Embryonic facial prominence (tissue), 1 donor: ENCODE results near the gene PARP14.

Experiments used
- DNase-seq: peaks from one replicate; pipeline ENCODE4 v3.0.0-alpha.2; 2016; ENCODE audit errors: extremely low spot score

PARP14 gene

GRCh38 chr3:122772827-122773226, 92.2 kb downstream of the PARP14 start:
- no peak for DNase-seq

GRCh38 chr3:122773944-122774509, 93.4 kb downstream of the PARP14 start:
- no peak for DNase-seq

- DNase-seq = no peak
Observed at GRCh38 chr3:122774564-122774963, 93.9 kb downstream of the PARP14 start.

GRCh38 chr3:122776675-122777468, 96.2 kb downstream of the PARP14 start:
- DNase-seq = no peak

GRCh38 chr3:122777563-122777962, 96.9 kb downstream of the PARP14 start:
- DNase-seq = no peak
